Lung (tissue), 12 donors: ENCODE results near the gene TMEM222. TPM values are rescaled to one million over a fixed set of nuclear protein-coding genes. Genes with fewer than 3 reads are reported as not detected.

Experiments used
- ATAC-seq: fragments of 200-7000 bp; cut with Tn5 transposase; one replicate; pipeline ENCODE4 v1.9.1; 2020; ENCODE audit warnings: moderate number of reproducible peaks; ENCODE audit not compliant: insufficient read depth, low FRiP score
- DNase-seq, 3 donors: peaks; one replicate each; pipeline ENCODE4 v3.0.0-alpha.2; 2013 to 2017
- H3K27ac ChIP-seq, 2 donors: one replicate each; pipeline ENCODE4 v1.5.1; 2013; ENCODE audit warnings: mild to moderate bottlenecking in 2 of 2, moderate library complexity in 2 of 2, control low read depth in 1 of 2, inconsistent platforms in 1 of 2, low read depth in 1 of 2, low read length in 1 of 2
- H3K27me3 ChIP-seq, 3 donors: one replicate each; pipeline ENCODE4 v1.5.1; 2013; ENCODE audit warnings: low read length in 2 of 3; ENCODE audit not compliant: control insufficient read depth in 3 of 3, insufficient read depth in 3 of 3
- H3K36me3 ChIP-seq, 4 donors: one replicate each; pipeline ENCODE4 v1.5.1; 2013; ENCODE audit warnings: low read length in 4 of 4, mild to moderate bottlenecking in 1 of 4, moderate library complexity in 1 of 4; ENCODE audit not compliant: control insufficient read depth in 4 of 4, insufficient read depth in 4 of 4
- H3K4me1 ChIP-seq, 5 donors: one replicate each; pipeline ENCODE4 v1.5.1; 2013; ENCODE audit warnings: low read length in 5 of 5, mild to moderate bottlenecking in 2 of 5, moderate library complexity in 1 of 5; ENCODE audit not compliant: control insufficient read depth in 5 of 5, insufficient read depth in 5 of 5
- H3K4me3 ChIP-seq: one replicate; pipeline ENCODE4 v1.5.1; 2013; ENCODE audit warnings: mild to moderate bottlenecking, control low read depth, moderate library complexity
- H3K9ac ChIP-seq, 2 donors: one replicate each; pipeline ENCODE4 v1.5.1; 2013; ENCODE audit warnings: low read length in 2 of 2, control low read depth in 1 of 2; ENCODE audit not compliant: insufficient read depth in 1 of 2
- H3K9me3 ChIP-seq, 4 donors: one replicate each; pipeline ENCODE4 v1.5.1; 2013; ENCODE audit warnings: low read length in 3 of 4, mild to moderate bottlenecking in 1 of 4, moderate library complexity in 1 of 4; ENCODE audit not compliant: control insufficient read depth in 4 of 4, insufficient read depth in 3 of 4
- WGBS, 2 donors: extraction: QIAGEN DNeasy Blood & Tissue Kit; methylation state at CpG; one replicate each; pipeline ENCODE4 v1.1.7; 2013; 5-methylcytosine and 5-hydroxymethylcytosine counted together
- polyA plus RNA-seq, 2 donors: library from polyadenylated mRNA; stranded (reverse); fragments of 200-250 nt; gene quantifications; one replicate each; pipeline ENCODE4 v1.2.1, GENCODE V29; 2013
- total RNA-seq, 2 donors: library from RNA; depleted of rRNA in 1 of 2; stranded (reverse); fragments of >200 nt in 1 of 2; gene quantifications; one replicate each; pipeline ENCODE4 v1.2.1, GENCODE V29; 2014 to 2021
- TF ChIP-seq, protein P1 (sequence below): IDR thresholded peaks from 2 replicates; pipeline ENCODE4 v1.5.1; 2012; ENCODE audit warnings: mild to moderate bottlenecking; ENCODE audit errors: control extremely low read depth, extremely low read depth
- donor health status: control.
- donor health status: control.
- donor health status: Bipolar disorder and iron deficiency.
- donor health status: healthy.
- donor health status: DM: yes; HTN: yes; CAD: no.

The TMEM222 gene
- total and polyA plus RNA-seq, 4 donors: 25.2 to 51.5 (median 48.4) TPM

DNA sequence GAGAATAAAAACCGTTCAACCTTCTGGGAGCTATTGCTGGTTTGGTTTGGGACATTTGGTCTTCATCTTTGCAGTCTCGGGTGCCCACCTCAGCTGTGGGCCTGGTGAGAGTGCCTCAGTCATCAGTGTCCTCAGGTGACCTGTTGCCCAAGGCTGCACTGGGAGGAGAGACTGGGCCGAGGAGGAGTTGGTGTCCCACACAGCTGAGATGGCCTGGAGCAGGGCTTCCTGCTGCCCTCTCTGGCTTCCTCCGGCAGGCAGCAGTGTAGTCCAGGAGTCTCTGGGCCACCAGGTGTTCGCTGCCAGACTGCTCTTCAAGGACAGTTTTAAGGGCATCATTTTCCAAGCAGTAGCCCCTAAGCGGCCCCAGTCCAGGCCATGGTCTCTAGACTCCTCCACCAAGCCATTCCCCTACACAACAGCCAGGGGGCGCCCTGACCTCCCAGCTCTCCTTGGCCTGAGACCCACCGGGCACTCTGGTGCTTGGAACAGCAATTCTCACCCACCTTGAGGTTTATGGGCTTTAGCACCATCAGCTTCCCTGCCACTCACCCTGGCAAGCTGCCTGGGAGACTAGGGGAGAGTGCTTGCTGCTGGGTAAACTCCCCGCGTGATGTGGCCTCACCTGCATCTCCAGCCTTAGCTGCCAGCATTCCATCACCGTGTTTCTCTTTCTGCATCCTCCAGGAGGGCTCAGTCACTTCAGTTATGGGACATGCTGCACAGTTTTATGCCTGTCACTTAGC lies 10.7 kb downstream of the TMEM222 start:
- H3K27ac ChIP-seq: no peak overlapping the region
- TF ChIP-seq, protein P1, sequence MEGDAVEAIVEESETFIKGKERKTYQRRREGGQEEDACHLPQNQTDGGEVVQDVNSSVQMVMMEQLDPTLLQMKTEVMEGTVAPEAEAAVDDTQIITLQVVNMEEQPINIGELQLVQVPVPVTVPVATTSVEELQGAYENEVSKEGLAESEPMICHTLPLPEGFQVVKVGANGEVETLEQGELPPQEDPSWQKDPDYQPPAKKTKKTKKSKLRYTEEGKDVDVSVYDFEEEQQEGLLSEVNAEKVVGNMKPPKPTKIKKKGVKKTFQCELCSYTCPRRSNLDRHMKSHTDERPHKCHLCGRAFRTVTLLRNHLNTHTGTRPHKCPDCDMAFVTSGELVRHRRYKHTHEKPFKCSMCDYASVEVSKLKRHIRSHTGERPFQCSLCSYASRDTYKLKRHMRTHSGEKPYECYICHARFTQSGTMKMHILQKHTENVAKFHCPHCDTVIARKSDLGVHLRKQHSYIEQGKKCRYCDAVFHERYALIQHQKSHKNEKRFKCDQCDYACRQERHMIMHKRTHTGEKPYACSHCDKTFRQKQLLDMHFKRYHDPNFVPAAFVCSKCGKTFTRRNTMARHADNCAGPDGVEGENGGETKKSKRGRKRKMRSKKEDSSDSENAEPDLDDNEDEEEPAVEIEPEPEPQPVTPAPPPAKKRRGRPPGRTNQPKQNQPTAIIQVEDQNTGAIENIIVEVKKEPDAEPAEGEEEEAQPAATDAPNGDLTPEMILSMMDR: peak; percentile 59
- no peak for DNase-seq

DNA sequence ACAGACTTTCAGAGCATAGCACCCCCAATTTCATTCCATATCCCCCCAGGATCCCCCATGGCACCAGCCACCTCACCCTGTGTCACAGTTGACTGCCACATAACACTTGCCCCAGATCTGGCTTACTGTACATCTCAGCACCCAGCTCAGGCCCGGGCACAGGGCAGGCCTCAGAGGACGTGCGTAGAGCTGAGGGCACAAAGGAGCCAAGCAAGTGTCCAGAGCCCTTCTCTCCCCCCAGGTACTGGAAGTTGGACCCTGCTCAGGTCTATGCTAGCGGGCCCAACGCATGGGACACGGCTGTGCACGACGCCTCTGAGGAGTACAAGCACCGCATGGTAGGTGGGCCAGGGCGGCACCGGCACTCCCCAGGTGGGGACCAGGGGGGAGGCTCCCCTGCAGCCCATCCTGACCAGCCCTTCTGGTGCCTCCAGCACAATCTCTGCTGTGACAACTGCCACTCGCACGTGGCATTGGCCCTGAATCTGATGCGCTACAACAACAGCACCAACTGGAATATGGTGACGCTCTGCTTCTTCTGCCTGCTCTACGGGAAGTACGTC lies 11.8 kb downstream of the TMEM222 start:
- no peak overlapping the region for H3K4me3 ChIP-seq
- no peak overlapping the region for H3K9ac ChIP-seq
- H3K27me3 ChIP-seq: no peaks in the 10 kb centered on the region
- 92 to 96% methylated on average over 17 of the region's 17 CpGs for WGBS, 2 donors
- H3K36me3 ChIP-seq: peaks cover 0 to 57% (median 27%) of the 10 kb centered on the region in 4 donors
- ATAC-seq (no peak), DNase-seq (no peak)
- H3K27ac ChIP-seq: no peak overlapping the region
- H3K4me1 ChIP-seq: peaks cover 0 to 3% (median 0%) of the 10 kb centered on the region in 5 donors
- no peaks in the 10 kb centered on the region for H3K9me3 ChIP-seq
- TF ChIP-seq, protein P1: no peak

More for the DNA sequence above, 10.7 kb downstream of the TMEM222 start:
- H3K27me3 ChIP-seq: no peaks in the 10 kb centered on the region
- H3K9ac ChIP-seq: no peak overlapping the region
- H3K4me3 ChIP-seq: no peak overlapping the region
- whole genome bisulfite sequencing, 2 donors: 70 to 71% methylated on average over 11 of the region's 11 CpGs
- H3K36me3 ChIP-seq: peaks cover 0 to 55% (median 31%) of the 10 kb centered on the region in 4 donors
- ATAC-seq: no peak
- H3K4me1 ChIP-seq: peaks cover 0 to 3% (median 0%) of the 10 kb centered on the region in 5 donors
- no peaks in the 10 kb centered on the region for H3K9me3 ChIP-seq

DNA sequence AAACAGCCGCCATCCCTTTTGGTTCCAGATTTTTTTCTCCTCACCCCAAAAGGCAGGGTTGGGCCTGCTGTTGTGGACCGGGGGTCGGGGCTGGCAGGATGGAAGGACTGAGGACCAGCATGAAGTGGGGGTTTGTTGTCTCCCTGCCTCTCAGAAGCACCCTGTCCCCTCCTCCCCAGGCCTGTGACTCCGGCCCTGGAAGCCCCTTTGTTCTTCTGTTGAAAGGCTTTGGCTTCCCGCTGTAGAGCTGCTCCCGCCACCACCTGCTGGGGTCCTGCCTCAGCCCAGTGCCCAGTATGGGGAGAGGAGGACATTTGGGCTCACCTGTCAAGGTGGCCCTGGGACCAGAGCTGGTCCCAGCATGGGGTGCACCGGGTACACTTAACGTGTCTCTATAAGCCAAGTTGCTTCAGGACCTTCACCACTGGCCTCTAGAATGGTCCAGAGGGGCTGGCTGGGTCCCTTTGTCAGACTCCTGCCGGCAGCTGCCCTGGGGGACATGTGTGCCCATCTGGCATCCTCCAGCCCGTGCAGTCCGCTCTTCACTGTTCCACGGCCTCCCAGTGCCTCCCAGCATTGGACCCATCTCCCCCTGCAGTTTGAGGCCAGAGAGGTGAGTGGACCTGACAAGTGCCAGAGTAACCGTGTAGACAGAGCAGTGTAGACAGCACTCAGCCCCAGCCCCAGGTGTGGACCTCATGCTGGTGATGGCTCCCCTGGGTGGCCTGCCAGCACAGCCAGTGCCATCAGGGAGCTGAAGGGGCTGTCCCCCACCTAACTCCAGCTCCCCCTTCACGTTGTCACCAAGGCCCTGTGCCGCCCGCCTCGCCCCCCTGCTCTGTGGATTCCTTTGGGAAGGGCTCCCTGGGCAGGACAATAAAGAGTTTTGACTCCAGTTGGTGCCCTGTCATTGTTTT lies 13.8 kb downstream of the TMEM222 start:
- no peak overlapping the region for H3K9ac ChIP-seq
- 94 to 95% methylated on average over 16 to 17 of the region's 17 CpGs for WGBS, 2 donors
- no peaks in the 10 kb centered on the region for H3K27me3 ChIP-seq
- TF ChIP-seq, protein P1: no peak
- H3K36me3 ChIP-seq: peaks cover 0 to 55% (median 25%) of the 10 kb centered on the region in 4 donors
- peaks cover 0 to 3% (median 0%) of the 10 kb centered on the region in 5 donors for H3K4me1 ChIP-seq
- no peaks in the 10 kb centered on the region for H3K9me3 ChIP-seq
- DNase-seq (no peak), ATAC-seq (no peak)
- H3K27ac ChIP-seq: no peak overlapping the region
- no peak overlapping the region for H3K4me3 ChIP-seq
